Neuronal stem cell (in vitro differentiated cells): ENCODE measurements around the gene FAM53A.
A peak's percentile ranks its signal among the peaks of the same experiment; 100 is the strongest.

Experiments
- DNase-seq: peaks from one replicate; pipeline ENCODE4 v3.0.0-alpha.2; 2013; ENCODE audit warnings: low spot score
- H2AFZ ChIP-seq: one replicate; pipeline ENCODE4 v1.6.1; 2013; ENCODE audit warnings: mild to moderate bottlenecking, low read length, inconsistent platforms
- H2AK5ac ChIP-seq: 2 replicates; pipeline ENCODE4 v1.6.1; 2013; ENCODE audit warnings: low read depth, mild to moderate bottlenecking, inconsistent platforms, low read length, moderate library complexity, mixed read lengths
- H2BK120ac ChIP-seq: 2 replicates; pipeline ENCODE4 v1.6.1; 2013; ENCODE audit warnings: low read depth, mild to moderate bottlenecking, inconsistent platforms, low read length, moderate library complexity, mixed read lengths
- H2BK12ac ChIP-seq: one replicate; pipeline ENCODE4 v1.6.1; 2013; ENCODE audit warnings: low read length, inconsistent platforms
- H2BK15ac ChIP-seq: 2 replicates; pipeline ENCODE4 v1.6.1; 2013; ENCODE audit warnings: mild to moderate bottlenecking, low read length, inconsistent platforms, mixed read lengths
- H2BK5ac ChIP-seq: one replicate; pipeline ENCODE4 v1.6.1; 2013; ENCODE audit warnings: inconsistent platforms, mild to moderate bottlenecking, low read length, moderate library complexity
- H3K14ac ChIP-seq: one replicate; pipeline ENCODE4 v1.6.1; 2013; ENCODE audit warnings: low read length, inconsistent platforms
- H3K18ac ChIP-seq: 2 replicates; pipeline ENCODE4 v1.6.1; 2013; ENCODE audit warnings: low read length, inconsistent platforms
- H3K23ac ChIP-seq: 2 replicates; pipeline ENCODE4 v1.6.1; 2013; ENCODE audit warnings: low read depth, mild to moderate bottlenecking, mixed read lengths, low read length, inconsistent platforms; ENCODE audit not compliant: poor library complexity
- H3K27ac ChIP-seq: replicated peaks from 3 replicates; pipeline ENCODE4 v1.5.1; 2013; ENCODE audit warnings: low read length, inconsistent platforms
- H3K27me3 ChIP-seq, 3 experiments: 2 replicates each; pipeline ENCODE4 v1.6.1; 2013; ENCODE audit warnings: low read length in 3 of 3, mild to moderate bottlenecking in 2 of 3, inconsistent platforms in 1 of 3, low read depth in 1 of 3, mixed read lengths in 1 of 3, moderate library complexity in 1 of 3; ENCODE audit not compliant: control insufficient read depth in 3 of 3, insufficient read depth in 3 of 3
- H3K36me3 ChIP-seq, 2 donors: replicated peaks in 1 of 2; 2 replicates each; pipeline ENCODE4 v1.6.1; 2013; ENCODE audit warnings: low read length in 2 of 2; ENCODE audit not compliant: control insufficient read depth in 2 of 2, insufficient read depth in 2 of 2
- H3K4ac ChIP-seq: 2 replicates; pipeline ENCODE4 v1.6.1; 2013; ENCODE audit warnings: inconsistent platforms, mild to moderate bottlenecking, low read length, moderate library complexity
- H3K4me1 ChIP-seq, 2 donors: 1 replicate in 1 of 2; 2 replicates in 1 of 2; pipeline ENCODE4 v1.6.1; 2013; ENCODE audit warnings: low read length in 2 of 2, low read depth in 1 of 2; ENCODE audit not compliant: control insufficient read depth in 2 of 2, insufficient read depth in 1 of 2
- H3K4me2 ChIP-seq: one replicate; pipeline ENCODE4 v1.6.1; 2013; ENCODE audit warnings: mild to moderate bottlenecking, low read length, inconsistent platforms; ENCODE audit not compliant: insufficient read depth, poor library complexity, severe bottlenecking
- H3K4me3 ChIP-seq, 2 donors: 2 replicates each; pipeline ENCODE4 v1.5.1; 2013; ENCODE audit warnings: low read length in 2 of 2, mild to moderate bottlenecking in 2 of 2, inconsistent platforms in 1 of 2, moderate library complexity in 1 of 2
- H3K79me1 ChIP-seq: one replicate; pipeline ENCODE4 v1.6.1; 2013; ENCODE audit warnings: low read depth, mild to moderate bottlenecking, inconsistent platforms, low read length, moderate library complexity
- H3K9ac ChIP-seq: one replicate; pipeline ENCODE4 v1.6.1; 2013; ENCODE audit warnings: mild to moderate bottlenecking, low read depth, low read length, inconsistent platforms; ENCODE audit not compliant: poor library complexity
- H3K9me3 ChIP-seq, 2 donors: replicated peaks in 1 of 2; 2 replicates each; pipeline versions ENCODE3 to v1.6.1; 2013; ENCODE audit warnings: low read length in 2 of 2, mild to moderate bottlenecking in 2 of 2, inconsistent platforms in 1 of 2, low read depth in 1 of 2, mixed read lengths in 1 of 2, moderate library complexity in 1 of 2; ENCODE audit not compliant: control insufficient read depth in 2 of 2, insufficient read depth in 1 of 2
- H4K8ac ChIP-seq: one replicate; pipeline ENCODE4 v1.6.1; 2013; ENCODE audit warnings: low read depth, mild to moderate bottlenecking, inconsistent platforms, low read length, moderate library complexity
- H4K91ac ChIP-seq: one replicate; pipeline ENCODE4 v1.6.1; 2013; ENCODE audit warnings: low read length, low read depth, mild to moderate bottlenecking, inconsistent platforms; ENCODE audit not compliant: poor library complexity
- WGBS, 2 donors: extraction: QIAGEN DNeasy Blood & Tissue Kit; methylation state at CpG; one replicate each; pipeline ENCODE4 v1.1.7; 2013; ENCODE audit warnings: missing lambda C conversion rate in 2 of 2, mixed read lengths in 1 of 2; ENCODE audit not compliant: insufficient read length in 2 of 2, insufficient replicate concordance in 1 of 2; ENCODE audit errors: extremely low coverage in 2 of 2; 5-methylcytosine and 5-hydroxymethylcytosine counted together

FAM53A gene

GRCh38 chr4:1628892-1629698, 55.0 kb downstream of the FAM53A start:
- Histone ChIP-seq H3K9ac (peak overlapping the region; percentile 70), H3K4me3 (no peak overlapping the region), H3K4me2 (no peak overlapping the region), H3K14ac (peak overlapping the region; percentile 38), H3K4me1 (peaks cover 0 to 2% of the 10 kb centered on the region in 2 donors), H3K27ac (no peak overlapping the region), H2BK5ac (peak overlapping the region; percentile 90), H3K9me3 (peaks cover under 1 to 3% of the 10 kb centered on the region in 2 donors), H3K23ac (peak overlapping the region; percentile 65), H2BK12ac (peak overlapping the region; percentile 97), H3K36me3 (no peaks in the 10 kb centered on the region), H3K79me1 (no peaks in the 10 kb centered on the region), H3K4ac (no peak overlapping the region), H4K91ac (no peak overlapping the region), H3K27me3 (peaks cover 0 to 7% (median 0%) of the 10 kb centered on the region in 3 experiments), H3K18ac (peak overlapping the region; percentile 91), H2AK5ac (peak overlapping the region; percentile 95), H4K8ac (peak overlapping the region; percentile 65), H2BK120ac (no peak overlapping the region), H2BK15ac (peak overlapping the region; percentile 89), H2AFZ (peak overlapping the region; percentile 76)
- no CpG with 5 or more reads among the region's 25 CpGs for WGBS, 2 donors
- DNase-seq, result peak; percentile 65

GRCh38 chr4:1627417-1628313, 56.4 kb downstream of the FAM53A start:
- H3K23ac ChIP-seq, result peak overlapping the region; percentile 73
- no peak overlapping the region for H4K91ac ChIP-seq
- DNase-seq, result no peak
- H3K9me3 ChIP-seq, result peaks cover 3% of the 10 kb centered on the region in 2 donors
- H3K36me3 ChIP-seq, result no peaks in the 10 kb centered on the region
- H3K4ac ChIP-seq, result no peak overlapping the region
- peak overlapping the region; percentile 71 for H3K14ac ChIP-seq
- H2BK120ac ChIP-seq, result no peak overlapping the region
- no peaks in the 10 kb centered on the region for H3K27me3 ChIP-seq
- peak overlapping the region; percentile 92 for H3K18ac ChIP-seq
- no peak overlapping the region for H2AFZ ChIP-seq
- no peak overlapping the region for H2BK15ac ChIP-seq
- no peak overlapping the region for H3K4me3 ChIP-seq
- peak overlapping the region; percentile 41 for H2BK12ac ChIP-seq
- no peak overlapping the region for H3K9ac ChIP-seq
- WGBS, 2 donors, result no CpG with 5 or more reads among the region's 16 CpGs
- no peaks in the 10 kb centered on the region for H3K79me1 ChIP-seq
- no peak overlapping the region for H3K27ac ChIP-seq
- H3K4me1 ChIP-seq, result peaks cover 0 to 2% of the 10 kb centered on the region in 2 donors
- H3K4me2 ChIP-seq, result no peak overlapping the region
- no peak overlapping the region for H4K8ac ChIP-seq
- H2BK5ac ChIP-seq, result peak overlapping the region; percentile 46
- peak overlapping the region; percentile 63 for H2AK5ac ChIP-seq

- Histone ChIP-seq H2AFZ (no peak overlapping the region), H2BK15ac (no peak overlapping the region), H3K9me3 (peaks cover 3% of the 10 kb centered on the region in 2 donors), H2BK12ac (no peak overlapping the region), H2BK5ac (peak overlapping the region; percentile 46), H3K23ac (peak overlapping the region; percentile 58), H2AK5ac (no peak overlapping the region), H3K4me3 (no peak overlapping the region), H3K4ac (no peak overlapping the region), H3K14ac (no peak overlapping the region), H3K18ac (peak overlapping the region; percentile 59), H2BK120ac (no peak overlapping the region), H3K36me3 (no peaks in the 10 kb centered on the region), H3K27me3 (no peaks in the 10 kb centered on the region), H3K9ac (no peak overlapping the region), H3K4me1 (peaks cover 0 to 2% of the 10 kb centered on the region in 2 donors), H3K79me1 (no peaks in the 10 kb centered on the region), H3K27ac (no peak overlapping the region), H4K8ac (no peak overlapping the region), H4K91ac (no peak overlapping the region), H3K4me2 (no peak overlapping the region)
- WGBS, 2 donors, result no CpG with 5 or more reads among the region's 9 CpGs
- DNase-seq, result no peak
Observed at GRCh38 chr4:1626941-1627340, 57.2 kb downstream of the FAM53A start.

- Histone ChIP-seq H3K4me1 (peaks cover 0 to 2% of the 10 kb centered on the region in 2 donors), H3K27me3 (no peaks in the 10 kb centered on the region), H4K8ac (peak overlapping the region; percentile 17), H2BK120ac (no peak overlapping the region), H4K91ac (no peak overlapping the region), H3K4me3 (no peak overlapping the region), H3K14ac (no peak overlapping the region), H2BK12ac (no peak overlapping the region), H3K18ac (peak overlapping the region; percentile 38), H2BK5ac (peak overlapping the region; percentile 53), H2BK15ac (peak overlapping the region; percentile 58), H3K23ac (peak overlapping the region; percentile 43), H3K4me2 (no peak overlapping the region), H2AK5ac (peak overlapping the region; percentile 56), H3K9ac (no peak overlapping the region), H2AFZ (no peak overlapping the region), H3K4ac (no peak overlapping the region), H3K79me1 (no peaks in the 10 kb centered on the region), H3K36me3 (no peaks in the 10 kb centered on the region), H3K27ac (no peak overlapping the region), H3K9me3 (peaks cover 3 to 5% of the 10 kb centered on the region in 2 donors)
- no peak for DNase-seq
- WGBS, 2 donors, result no CpG with 5 or more reads among the region's 16 CpGs
Observed at GRCh38 chr4:1626151-1626550, 58.0 kb downstream of the FAM53A start.
